HepG2 (cell line): ENCODE data around the gene SPHK1. TPM values are rescaled to one million over a fixed set of nuclear protein-coding genes. Genes with fewer than 3 reads are reported as not detected.

Experiments
- DDIT3 ChIP-seq: sonication (generic); formaldehyde crosslinking; IDR thresholded peaks from 2 replicates; pipeline ENCODE4 v1.4.0; 2020; ENCODE audit warnings: mild to moderate bottlenecking, missing genetic modification reagents
- SNAI1 ChIP-seq: sonication (generic); formaldehyde crosslinking; IDR thresholded peaks from 2 replicates; pipeline ENCODE4 v1.5.0; 2020; ENCODE audit warnings: mild to moderate bottlenecking, missing genetic modification reagents, borderline replicate concordance
- ZBTB7A ChIP-seq: sonication (generic); formaldehyde crosslinking; IDR thresholded peaks from 2 replicates; pipeline ENCODE4 v1.8.0; 2022; ENCODE audit warnings: mild to moderate bottlenecking, missing genetic modification reagents
- polyA plus RNA-seq, 8 experiments: library from polyadenylated mRNA; depleted of rRNA in 3 of 8; stranded (reverse) in 7 of 8; unstranded in 1 of 8; fragments of >200 nt; fragmentation: Illumina TruSeq in 4 of 8; extraction: Trizol in 4 of 8; gene quantifications; 2 replicates each; pipeline versions ENCODE4 v1.2.1 to v1.2.3, GENCODE V29; 2011 to 2016; ENCODE audit warnings: low read depth in 4 of 8, missing spikeins in 1 of 8, mixed read lengths in 1 of 8; ENCODE audit not compliant: insufficient read depth in 1 of 8
- total RNA-seq, 5 experiments: library from RNA; depleted of rRNA; stranded (reverse); fragments of >200 nt; fragmentation: Illumina TruSeq; extraction: Trizol; gene quantifications; 2 replicates each; pipeline ENCODE4 v1.2.3, GENCODE V29; 2016; ENCODE audit warnings: low read depth in 1 of 5
- TF ChIP-seq, protein P1 (sequence below): conservative IDR thresholded peaks from 2 replicates; pipeline ENCODE4 v1.6.1; 2018; ENCODE audit warnings: missing genetic modification reagents
- TF ChIP-seq, protein P2 (sequence below): sonication (generic); formaldehyde crosslinking; IDR thresholded peaks from 2 replicates; pipeline ENCODE4 v1.4.0; 2020; ENCODE audit warnings: missing genetic modification reagents
- TF ChIP-seq, protein P3 (sequence below): sonication (generic); formaldehyde crosslinking; IDR thresholded peaks from 2 replicates; pipeline ENCODE4 v1.4.0; 2020; ENCODE audit warnings: mild to moderate bottlenecking, missing genetic modification reagents

Gene SPHK1
- total and polyA plus RNA-seq, 2 of the 13 experiments (the other 11 are each of a cell fraction or from before 2014, with no cell fraction given) = 129 to 160 TPM

GRCh38 chr17:76351526-76352071 lies 32.8 kb upstream of the SPHK1 start (continued):
- TF ChIP-seq, protein P1, sequence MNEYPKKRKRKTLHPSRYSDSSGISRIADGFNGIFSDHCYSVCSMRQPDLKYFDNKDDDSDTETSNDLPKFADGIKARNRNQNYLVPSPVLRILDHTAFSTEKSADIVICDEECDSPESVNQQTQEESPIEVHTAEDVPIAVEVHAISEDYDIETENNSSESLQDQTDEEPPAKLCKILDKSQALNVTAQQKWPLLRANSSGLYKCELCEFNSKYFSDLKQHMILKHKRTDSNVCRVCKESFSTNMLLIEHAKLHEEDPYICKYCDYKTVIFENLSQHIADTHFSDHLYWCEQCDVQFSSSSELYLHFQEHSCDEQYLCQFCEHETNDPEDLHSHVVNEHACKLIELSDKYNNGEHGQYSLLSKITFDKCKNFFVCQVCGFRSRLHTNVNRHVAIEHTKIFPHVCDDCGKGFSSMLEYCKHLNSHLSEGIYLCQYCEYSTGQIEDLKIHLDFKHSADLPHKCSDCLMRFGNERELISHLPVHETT (CRISPR knock-in tag) = no peak
- TF ChIP-seq SNAI1 (CRISPR knock-in tag) (no peak), DDIT3 (CRISPR knock-in tag) (no peak), ZBTB7A (CRISPR knock-in tag) (no peak)
- TF ChIP-seq, protein P2, sequence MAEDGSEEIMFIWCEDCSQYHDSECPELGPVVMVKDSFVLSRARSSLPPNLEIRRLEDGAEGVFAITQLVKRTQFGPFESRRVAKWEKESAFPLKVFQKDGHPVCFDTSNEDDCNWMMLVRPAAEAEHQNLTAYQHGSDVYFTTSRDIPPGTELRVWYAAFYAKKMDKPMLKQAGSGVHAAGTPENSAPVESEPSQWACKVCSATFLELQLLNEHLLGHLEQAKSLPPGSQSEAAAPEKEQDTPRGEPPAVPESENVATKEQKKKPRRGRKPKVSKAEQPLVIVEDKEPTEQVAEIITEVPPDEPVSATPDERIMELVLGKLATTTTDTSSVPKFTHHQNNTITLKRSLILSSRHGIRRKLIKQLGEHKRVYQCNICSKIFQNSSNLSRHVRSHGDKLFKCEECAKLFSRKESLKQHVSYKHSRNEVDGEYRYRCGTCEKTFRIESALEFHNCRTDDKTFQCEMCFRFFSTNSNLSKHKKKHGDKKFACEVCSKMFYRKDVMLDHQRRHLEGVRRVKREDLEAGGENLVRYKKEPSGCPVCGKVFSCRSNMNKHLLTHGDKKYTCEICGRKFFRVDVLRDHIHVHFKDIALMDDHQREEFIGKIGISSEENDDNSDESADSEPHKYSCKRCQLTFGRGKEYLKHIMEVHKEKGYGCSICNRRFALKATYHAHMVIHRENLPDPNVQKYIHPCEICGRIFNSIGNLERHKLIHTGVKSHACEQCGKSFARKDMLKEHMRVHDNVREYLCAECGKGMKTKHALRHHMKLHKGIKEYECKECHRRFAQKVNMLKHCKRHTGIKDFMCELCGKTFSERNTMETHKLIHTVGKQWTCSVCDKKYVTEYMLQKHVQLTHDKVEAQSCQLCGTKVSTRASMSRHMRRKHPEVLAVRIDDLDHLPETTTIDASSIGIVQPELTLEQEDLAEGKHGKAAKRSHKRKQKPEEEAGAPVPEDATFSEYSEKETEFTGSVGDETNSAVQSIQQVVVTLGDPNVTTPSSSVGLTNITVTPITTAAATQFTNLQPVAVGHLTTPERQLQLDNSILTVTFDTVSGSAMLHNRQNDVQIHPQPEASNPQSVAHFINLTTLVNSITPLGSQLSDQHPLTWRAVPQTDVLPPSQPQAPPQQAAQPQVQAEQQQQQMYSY (CRISPR knock-in tag) = no peak
- TF ChIP-seq, protein P3, sequence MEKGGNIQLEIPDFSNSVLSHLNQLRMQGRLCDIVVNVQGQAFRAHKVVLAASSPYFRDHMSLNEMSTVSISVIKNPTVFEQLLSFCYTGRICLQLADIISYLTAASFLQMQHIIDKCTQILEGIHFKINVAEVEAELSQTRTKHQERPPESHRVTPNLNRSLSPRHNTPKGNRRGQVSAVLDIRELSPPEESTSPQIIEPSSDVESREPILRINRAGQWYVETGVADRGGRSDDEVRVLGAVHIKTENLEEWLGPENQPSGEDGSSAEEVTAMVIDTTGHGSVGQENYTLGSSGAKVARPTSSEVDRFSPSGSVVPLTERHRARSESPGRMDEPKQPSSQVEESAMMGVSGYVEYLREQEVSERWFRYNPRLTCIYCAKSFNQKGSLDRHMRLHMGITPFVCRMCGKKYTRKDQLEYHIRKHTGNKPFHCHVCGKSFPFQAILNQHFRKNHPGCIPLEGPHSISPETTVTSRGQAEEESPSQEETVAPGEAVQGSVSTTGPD (CRISPR knock-in tag) = no peak
